Kidney epithelial cell (primary cell): ENCODE measurements around the gene TDP1. TPM values are rescaled to one million over a fixed set of nuclear protein-coding genes. Genes with fewer than 3 reads are reported as not detected.

Experiments used
- DNase-seq: peaks from one replicate; pipeline ENCODE4 v3.0.0-alpha.2; 2010; ENCODE audit warnings: low read depth
- H3K27me3 ChIP-seq: 2 replicates; pipeline ENCODE4 v1.6.0; 2011; ENCODE audit warnings: low read length; ENCODE audit not compliant: control insufficient read depth, insufficient read depth
- H3K36me3 ChIP-seq: 2 replicates; pipeline ENCODE4 v1.5.1; 2011; ENCODE audit warnings: low read length; ENCODE audit not compliant: control insufficient read depth, insufficient read depth
- H3K4me3 ChIP-seq: 2 replicates; pipeline ENCODE4 v1.5.1; 2011; ENCODE audit warnings: low read depth, mild to moderate bottlenecking, control low read depth, low read length
- CTCF ChIP-seq: IDR thresholded peaks from 2 replicates; pipeline ENCODE4 v1.5.1; 2011; ENCODE audit warnings: mild to moderate bottlenecking, moderate library complexity, low read length, control low read depth, inconsistent platforms; ENCODE audit not compliant: insufficient read depth, poor library complexity, severe bottlenecking
- total RNA-seq: library from RNA; depleted of rRNA; stranded (reverse); fragments of >200 nt; gene quantifications from 2 replicates; pipeline ENCODE4 v1.2.3, GENCODE V29; 2015

Gene TDP1
- total RNA-seq, 1 donor from 2014 or later = 24.2 TPM

GRCh38 chr14:90060312-90060964, 104.7 kb downstream of the TDP1 start:
- H3K27me3 ChIP-seq = peaks cover 53% of the 10 kb centered on the region
- DNase-seq = no peak

GRCh38 chr14:90060965-90061684, 105.4 kb downstream of the TDP1 start:
- Histone ChIP-seq H3K4me3 (peak overlapping the region; percentile 36), H3K27me3 (peaks cover 53% of the 10 kb centered on the region), H3K36me3 (no peaks in the 10 kb centered on the region)
- no peak for DNase-seq
- TF ChIP-seq CTCF = no peak

More at GRCh38 chr14:90060312-90060964, 104.7 kb downstream of the TDP1 start:
- H3K4me3 ChIP-seq = peak overlapping the region; percentile 36
- peak; percentile 39 for TF ChIP-seq CTCF
- no peaks in the 10 kb centered on the region for H3K36me3 ChIP-seq

GRCh38 chr14:90061685-90062126, 106.0 kb downstream of the TDP1 start, which contains the start of gene KCNK13:
TSS of gene KCNK13 (plus strand) at chr14:90061994. CDS start at chr14:90062206, 212 bp downstream.
- DNase-seq = no peak
- TF ChIP-seq CTCF = no peak

GRCh38 chr14:90062127-90062794, 106.5 kb downstream of the TDP1 start:
- Histone ChIP-seq H3K4me3 (peak overlapping the region; percentile 17), H3K27me3 (peaks cover 53% of the 10 kb centered on the region), H3K36me3 (no peaks in the 10 kb centered on the region)
- DNase-seq = no peak
- no peak for TF ChIP-seq CTCF

More at GRCh38 chr14:90061685-90062126, 106.0 kb downstream of the TDP1 start, which contains the start of gene KCNK13:
- no peaks in the 10 kb centered on the region for H3K36me3 ChIP-seq
- H3K4me3 ChIP-seq = peak within 1 kb of the TSS; percentile 36
- H3K27me3 ChIP-seq = peaks cover 53% of the 10 kb centered on the region

GRCh38 chr14:90062822-90063539, 107.3 kb downstream of the TDP1 start:
- H3K36me3 ChIP-seq = no peaks in the 10 kb centered on the region
- H3K4me3 ChIP-seq = no peak overlapping the region
- DNase-seq = no peak
- TF ChIP-seq CTCF = no peak
- peaks cover 53% of the 10 kb centered on the region for H3K27me3 ChIP-seq
